ENCODE data around the gene PASK. TPM values are rescaled to one million over a fixed set of nuclear protein-coding genes. Genes with fewer than 3 reads are reported as not detected.

Gene PASK
- total RNA-seq, 1 experiment from 2014 or later: 4.8 TPM

DNA sequence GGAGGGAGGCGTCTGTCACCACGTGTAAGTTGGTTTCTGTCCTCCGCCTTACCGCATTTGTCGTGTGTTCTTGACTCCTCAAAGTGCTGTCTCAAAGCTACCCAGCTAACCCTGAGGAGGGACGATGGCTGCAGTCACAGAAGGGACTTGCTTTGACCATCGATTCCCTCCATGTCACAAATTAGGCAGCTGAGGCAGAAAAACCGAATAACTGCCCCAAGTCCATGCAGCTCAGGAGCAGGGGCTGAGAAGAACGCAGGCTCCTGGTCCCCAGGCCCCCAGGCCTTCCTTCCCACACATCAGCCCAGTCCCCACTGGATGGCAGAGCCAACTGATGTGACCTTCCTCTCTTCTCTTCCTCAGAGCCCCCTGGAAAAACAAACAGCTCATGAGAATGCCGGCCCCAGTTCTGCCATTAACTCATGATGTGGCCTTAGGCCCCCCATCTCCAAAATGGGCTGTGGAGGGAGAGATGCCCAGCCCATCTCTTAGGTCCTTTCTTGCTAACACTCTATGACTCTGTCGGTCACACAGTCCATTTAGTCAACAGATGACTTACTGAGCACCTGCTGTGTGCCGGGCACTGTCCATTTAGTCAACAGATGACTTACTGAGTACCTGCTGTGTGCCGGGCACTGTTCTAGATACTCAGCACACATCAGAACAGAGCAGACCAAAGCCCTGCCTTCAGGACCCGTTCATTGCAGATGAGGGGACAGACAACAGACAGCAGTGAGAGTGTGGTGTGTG, 66.8 kb downstream of the PASK start:
- no peak for DNase-seq (ENCODE audit: low read depth)

GRCh38 chr2:241081643-241082340, 67.5 kb downstream of the PASK start:
- no peak for DNase-seq (ENCODE audit: low read depth)

DNA sequence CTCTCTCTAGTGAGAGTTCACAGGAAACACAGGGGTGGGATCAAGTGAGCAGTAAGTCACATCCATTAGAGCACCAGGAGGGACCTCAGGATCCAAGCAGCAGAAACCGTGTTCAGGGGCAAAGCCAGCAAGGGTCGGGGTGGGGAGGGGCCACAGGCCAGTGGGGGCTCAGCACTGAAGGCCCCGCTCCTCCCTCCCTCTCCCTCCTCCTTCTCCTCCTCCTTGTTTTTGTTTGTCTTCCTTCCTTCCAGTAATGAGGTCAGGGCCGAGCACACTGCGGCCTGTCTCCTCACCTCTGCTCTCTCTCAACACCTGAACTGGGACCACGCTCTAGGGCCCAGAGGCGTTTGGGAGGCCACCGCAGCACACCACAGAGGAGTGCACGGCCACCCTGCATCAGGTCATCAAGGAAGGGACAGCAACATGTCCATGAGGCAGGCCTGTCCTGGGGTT, 68.1 kb downstream of the PASK start:
- DNase-seq (ENCODE audit: low read depth): no peak

DNA sequence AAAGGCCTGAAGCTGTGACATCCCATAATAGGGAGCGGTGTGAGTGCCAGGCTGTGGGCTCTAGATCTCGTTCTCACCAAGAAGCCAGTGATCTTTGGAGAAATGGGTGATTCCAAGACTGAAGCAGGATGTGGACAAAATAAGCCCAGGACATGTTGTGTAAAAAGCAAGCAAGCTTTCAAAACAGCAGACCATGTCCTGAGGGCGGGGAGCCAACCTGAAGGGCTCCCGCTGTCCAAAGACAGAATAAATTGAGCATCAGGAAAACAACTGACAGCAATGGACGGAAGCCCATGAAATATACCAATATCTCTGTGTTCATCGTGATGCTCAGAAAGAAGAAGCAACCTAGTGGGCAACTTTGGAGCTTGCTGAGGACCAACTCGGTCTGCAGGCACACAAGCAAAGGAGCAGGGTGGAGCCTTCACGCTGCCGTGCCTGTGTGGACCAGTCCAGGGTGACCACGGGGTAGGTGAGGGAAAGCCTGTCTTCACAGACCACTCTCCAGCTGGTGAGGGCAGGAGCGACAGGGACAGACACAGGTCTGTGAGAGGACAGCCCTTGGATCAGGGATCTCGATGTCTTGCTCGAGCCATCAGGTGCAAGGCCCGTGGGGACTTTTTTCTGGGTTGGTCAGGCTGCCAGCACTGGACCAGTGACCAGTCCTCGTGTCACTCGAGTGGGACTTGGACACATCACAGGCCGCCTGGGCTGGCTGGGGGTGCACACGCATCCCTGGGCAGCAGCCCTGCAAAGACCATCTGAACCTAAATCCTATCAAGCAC, 68.7 kb downstream of the PASK start:
- no peak for DNase-seq (ENCODE audit: low read depth)

- DNase-seq (ENCODE audit: low read depth): no peak
Measured at GRCh38 chr2:241074901-241075540, 74.3 kb downstream of the PASK start.

- DNase-seq (ENCODE audit: low read depth): no peak
Measured at GRCh38 chr2:241074065-241074818, 75.0 kb downstream of the PASK start.

DNA sequence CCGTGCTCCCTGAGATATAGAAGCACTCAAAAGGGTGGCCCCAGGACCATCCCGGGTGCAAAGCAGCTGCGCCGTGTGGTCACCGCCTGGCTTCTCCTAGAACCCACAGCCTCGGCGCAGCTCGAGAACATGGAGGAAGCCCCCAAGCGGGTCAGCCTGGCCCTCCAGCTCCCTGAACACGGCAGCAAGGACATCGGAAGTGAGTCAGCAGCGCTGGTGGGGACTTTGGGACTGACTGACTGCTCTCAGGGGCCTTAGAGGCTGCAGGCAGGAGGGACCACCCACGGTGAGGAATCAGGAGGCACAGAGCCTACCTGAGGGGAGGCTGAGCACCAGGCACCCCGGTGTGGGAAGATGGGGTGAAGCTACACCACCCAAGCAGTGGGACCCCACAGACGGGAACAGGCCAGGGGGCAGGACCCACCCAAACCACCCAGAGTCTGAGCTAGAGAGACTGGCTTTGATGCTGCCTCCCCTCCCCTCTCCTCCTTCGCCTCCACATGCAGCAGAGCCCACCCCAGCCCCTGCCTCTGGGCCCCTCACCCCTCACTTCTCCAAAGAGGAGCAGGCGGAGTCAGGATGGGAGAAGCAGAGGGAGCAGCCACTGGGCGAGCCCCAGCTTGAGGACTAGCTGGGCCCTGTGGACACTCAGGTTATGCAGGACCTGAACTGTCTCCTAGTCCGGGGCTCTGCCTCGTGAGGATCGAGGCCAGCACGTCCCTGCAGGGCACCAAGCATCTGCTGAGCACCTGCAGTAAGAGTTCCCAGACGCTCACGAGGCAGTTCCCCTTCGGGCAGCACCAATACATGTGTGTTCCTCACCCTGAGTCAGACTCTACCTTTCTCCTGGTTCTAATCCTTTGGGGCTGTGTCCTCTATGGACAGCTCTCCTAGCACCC, 75.9 kb downstream of the PASK start:
- no peak for DNase-seq (ENCODE audit: low read depth)

GRCh38 chr2:241072553-241073165, 76.6 kb downstream of the PASK start:
- no peak for DNase-seq (ENCODE audit: low read depth)

DNA sequence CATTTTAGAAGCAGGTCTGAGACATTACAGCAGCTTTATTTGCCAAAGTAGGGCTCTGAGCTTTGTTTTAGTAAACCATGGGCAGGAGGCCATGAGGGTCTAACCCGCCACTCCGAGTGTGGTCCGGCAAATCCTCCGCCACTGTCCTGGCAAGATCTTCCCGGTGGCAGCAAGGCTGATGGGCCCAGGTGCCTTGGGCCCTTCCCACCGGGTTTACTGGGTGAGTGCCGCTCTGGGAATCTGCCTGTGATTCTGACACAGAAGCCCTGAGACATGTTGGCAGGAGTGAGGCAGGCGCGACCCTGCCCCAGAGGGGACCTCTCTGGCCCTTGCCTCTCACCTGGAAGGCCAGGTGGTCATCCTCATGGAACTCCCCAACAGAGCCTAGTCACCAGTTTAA, 77.1 kb downstream of the PASK start:
- no peak for DNase-seq (ENCODE audit: low read depth)

DNA sequence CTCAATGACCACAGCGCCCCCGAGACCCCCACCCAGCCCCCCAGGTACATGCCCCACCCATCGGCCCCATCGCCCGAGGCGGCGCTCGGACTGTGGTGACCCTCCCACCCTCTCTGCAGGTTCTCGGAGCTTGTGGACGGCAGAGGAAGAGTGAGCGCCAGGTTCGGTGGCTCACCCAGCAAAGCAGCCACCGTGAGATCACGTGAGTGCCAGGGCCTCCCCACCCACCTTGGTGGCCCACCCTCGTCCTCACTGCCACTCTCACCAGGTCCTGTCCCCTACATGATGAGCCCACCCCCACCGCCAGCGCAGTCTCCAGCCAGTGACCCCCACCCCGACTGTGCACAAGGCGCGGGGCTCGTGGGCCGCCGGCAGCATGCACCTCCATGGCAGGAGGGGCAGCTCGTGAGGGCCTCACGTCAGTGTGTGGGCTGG, 77.6 kb downstream of the PASK start:
- DNase-seq (ENCODE audit: low read depth): no peak

- no peak for DNase-seq (ENCODE audit: low read depth)
Measured at GRCh38 chr2:241070811-241071676, 78.2 kb downstream of the PASK start.

GRCh38 chr2:241070361-241070760, 78.9 kb downstream of the PASK start:
- no peak for DNase-seq (ENCODE audit: low read depth)

- DNase-seq (ENCODE audit: low read depth): no peak
Measured at GRCh38 chr2:241069821-241070281, 79.4 kb downstream of the PASK start.

GRCh38 chr2:241068942-241069810, 80.1 kb downstream of the PASK start:
- DNase-seq (ENCODE audit: low read depth): no peak

DNA sequence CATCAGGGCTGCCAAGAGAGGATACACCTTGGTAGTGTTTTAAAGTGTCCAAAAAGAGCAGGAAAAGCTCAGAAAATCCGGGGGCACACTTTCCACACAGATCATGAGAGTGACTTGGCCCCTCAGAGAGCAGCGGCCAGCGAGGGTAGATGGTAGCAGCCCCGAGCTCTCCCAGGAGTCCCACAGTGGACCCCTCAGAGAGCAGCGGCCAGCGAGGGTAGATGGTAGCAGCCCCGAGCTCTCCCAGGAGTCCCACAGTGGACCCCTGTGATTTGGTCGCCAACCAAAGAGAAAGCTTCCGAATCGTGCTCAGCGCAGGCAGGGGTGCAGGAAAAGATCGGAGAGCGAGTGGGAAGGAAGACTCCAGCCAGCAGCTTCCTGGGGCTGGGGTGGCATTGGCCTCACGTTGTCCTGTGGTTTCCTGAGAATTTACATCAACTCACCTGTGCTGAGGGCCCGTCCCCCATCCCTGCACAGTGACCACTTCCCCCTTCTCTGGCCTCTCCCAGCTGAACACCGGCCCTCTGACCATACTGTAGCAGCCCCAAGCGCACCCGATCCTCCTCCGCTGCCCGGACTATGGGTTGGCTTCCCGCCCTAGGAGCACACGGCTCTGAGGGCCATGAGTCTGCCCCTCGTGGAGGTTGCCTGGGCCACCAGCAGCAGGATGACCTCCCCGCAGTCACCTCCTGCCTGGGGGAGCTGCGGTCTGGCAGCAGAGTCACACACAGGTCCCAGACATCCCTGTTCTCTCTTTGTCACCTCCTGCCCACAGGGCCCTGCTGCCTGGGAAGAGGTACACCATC, 80.9 kb downstream of the PASK start:
- DNase-seq (ENCODE audit: low read depth): no peak

GRCh38 chr2:241067501-241068135, 81.7 kb downstream of the PASK start:
- DNase-seq (ENCODE audit: low read depth): no peak
